ENCODE data around the gene ACP5.
"Not testable (repeated sequence)": the region's sequence is repeated elsewhere in the genome, so short reads cannot be mapped to it uniquely, and the experiment has no call there.

ACP5 gene

GRCh38 chr19:11611730-11612129, 34.3 kb upstream of the ACP5 start:
- H2AFZ ChIP-seq (ENCODE audit: low read length) = no peak overlapping the region
- peaks cover 6% of the 10 kb centered on the region for H3K36me3 ChIP-seq (replicated peaks; ENCODE audit: insufficient read depth, low read length)
- H3K27me3 ChIP-seq (replicated peaks; ENCODE audit: insufficient read depth, low read length) = no peaks in the 10 kb centered on the region
- H3K9ac ChIP-seq (ENCODE audit: low read length) = no peak overlapping the region
- H3K4me3 ChIP-seq (ENCODE audit: low read length) = no peak overlapping the region
- H3K27ac ChIP-seq (ENCODE audit: low read length) = no peak overlapping the region
- no peaks in the 10 kb centered on the region for H3K9me3 ChIP-seq (replicated peaks; ENCODE audit: insufficient read depth, low read length)
- H4K20me1 ChIP-seq (ENCODE audit: insufficient read depth, low read length) = no peaks in the 10 kb centered on the region
- no peaks in the 10 kb centered on the region for H3F3A ChIP-seq (ENCODE audit: insufficient read depth, low read length)
- H3K4me1 ChIP-seq (ENCODE audit: low read length) = no peaks in the 10 kb centered on the region
- no peaks in the 10 kb centered on the region for H3K79me2 ChIP-seq (ENCODE audit: low read length)
- no peak overlapping the region for H3K4me2 ChIP-seq (ENCODE audit: low read depth, low read length)
- DNase-seq = no peak
- no peaks in the 10 kb centered on the region for H3K9me2 ChIP-seq (replicated peaks; ENCODE audit: insufficient read depth, low read length)
- TF ChIP-seq EZH2 (optimal IDR thresholded peaks at IDR 0.05; ENCODE audit: low read depth, low read length) (no peak), EZH2phosphoT487 (IDR thresholded peaks at IDR 0.05; ENCODE audit: low read length) (no peak)
- TF ChIP-seq, protein P1, sequence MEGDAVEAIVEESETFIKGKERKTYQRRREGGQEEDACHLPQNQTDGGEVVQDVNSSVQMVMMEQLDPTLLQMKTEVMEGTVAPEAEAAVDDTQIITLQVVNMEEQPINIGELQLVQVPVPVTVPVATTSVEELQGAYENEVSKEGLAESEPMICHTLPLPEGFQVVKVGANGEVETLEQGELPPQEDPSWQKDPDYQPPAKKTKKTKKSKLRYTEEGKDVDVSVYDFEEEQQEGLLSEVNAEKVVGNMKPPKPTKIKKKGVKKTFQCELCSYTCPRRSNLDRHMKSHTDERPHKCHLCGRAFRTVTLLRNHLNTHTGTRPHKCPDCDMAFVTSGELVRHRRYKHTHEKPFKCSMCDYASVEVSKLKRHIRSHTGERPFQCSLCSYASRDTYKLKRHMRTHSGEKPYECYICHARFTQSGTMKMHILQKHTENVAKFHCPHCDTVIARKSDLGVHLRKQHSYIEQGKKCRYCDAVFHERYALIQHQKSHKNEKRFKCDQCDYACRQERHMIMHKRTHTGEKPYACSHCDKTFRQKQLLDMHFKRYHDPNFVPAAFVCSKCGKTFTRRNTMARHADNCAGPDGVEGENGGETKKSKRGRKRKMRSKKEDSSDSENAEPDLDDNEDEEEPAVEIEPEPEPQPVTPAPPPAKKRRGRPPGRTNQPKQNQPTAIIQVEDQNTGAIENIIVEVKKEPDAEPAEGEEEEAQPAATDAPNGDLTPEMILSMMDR (IDR thresholded peaks at IDR 0.05; ENCODE audit: low read length) = no peak

GRCh38 chr19:11606484-11606883, 29.0 kb upstream of the ACP5 start:
- no peak for DNase-seq
- Histone ChIP-seq H3K27ac (ENCODE audit: low read length) (no peak overlapping the region), H3K9me2 (replicated peaks; ENCODE audit: insufficient read depth, low read length) (no peaks in the 10 kb centered on the region), H4K20me1 (ENCODE audit: insufficient read depth, low read length) (no peaks in the 10 kb centered on the region), H3F3A (ENCODE audit: insufficient read depth, low read length) (no peaks in the 10 kb centered on the region), H3K4me2 (ENCODE audit: low read depth, low read length) (no peak overlapping the region), H3K36me3 (replicated peaks; ENCODE audit: insufficient read depth, low read length) (no peaks in the 10 kb centered on the region), H3K9me3 (replicated peaks; ENCODE audit: insufficient read depth, low read length) (no peaks in the 10 kb centered on the region), H2AFZ (ENCODE audit: low read length) (no peak overlapping the region), H3K9ac (ENCODE audit: low read length) (no peak overlapping the region), H3K4me1 (ENCODE audit: low read length) (no peaks in the 10 kb centered on the region), H3K4me3 (ENCODE audit: low read length) (no peak overlapping the region), H3K79me2 (ENCODE audit: low read length) (no peaks in the 10 kb centered on the region), H3K27me3 (replicated peaks; ENCODE audit: insufficient read depth, low read length) (no peaks in the 10 kb centered on the region)
- TF ChIP-seq EZH2phosphoT487 (IDR thresholded peaks at IDR 0.05; ENCODE audit: low read length) (no peak), EZH2 (optimal IDR thresholded peaks at IDR 0.05; ENCODE audit: low read depth, low read length) (no peak)
- TF ChIP-seq, protein P1 (IDR thresholded peaks at IDR 0.05; ENCODE audit: low read length) = no peak

DNA sequence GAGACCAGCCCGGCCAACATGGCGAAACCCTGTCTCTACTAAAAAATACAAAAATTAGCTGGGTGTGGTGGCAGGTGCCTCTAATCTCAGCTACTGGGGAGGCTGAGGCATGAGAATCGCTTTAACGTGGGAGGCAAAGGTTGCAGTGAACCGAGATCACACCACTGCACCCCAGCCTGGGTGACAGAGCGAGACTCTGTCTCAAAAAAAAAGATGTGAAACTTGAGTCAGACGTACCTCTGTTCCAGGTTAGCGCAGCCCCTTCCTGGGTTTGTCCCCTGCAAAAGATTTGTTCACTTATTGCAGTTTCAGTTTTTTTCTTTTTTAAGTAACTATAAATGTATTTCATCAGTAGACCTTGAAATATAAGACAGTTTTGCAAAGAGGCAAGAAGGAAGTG, 22.3 kb upstream of the ACP5 start:
- H3K4me2 ChIP-seq (ENCODE audit: low read depth, low read length); H3F3A ChIP-seq (ENCODE audit: insufficient read depth, low read length); H3K4me1 ChIP-seq (ENCODE audit: low read length); H4K20me1 ChIP-seq (ENCODE audit: insufficient read depth, low read length); H3K9ac ChIP-seq (ENCODE audit: low read length); H3K9me3 ChIP-seq (replicated peaks; ENCODE audit: insufficient read depth, low read length); H3K27ac ChIP-seq (ENCODE audit: low read length); DNase-seq; H3K4me3 ChIP-seq (ENCODE audit: low read length); H3K36me3 ChIP-seq (replicated peaks; ENCODE audit: insufficient read depth, low read length); H3K27me3 ChIP-seq (replicated peaks; ENCODE audit: insufficient read depth, low read length); H2AFZ ChIP-seq (ENCODE audit: low read length); H3K9me2 ChIP-seq (replicated peaks; ENCODE audit: insufficient read depth, low read length): not testable (repeated sequence)
- peaks cover 22% of the 10 kb centered on the region for H3K79me2 ChIP-seq (ENCODE audit: low read length)

DNA sequence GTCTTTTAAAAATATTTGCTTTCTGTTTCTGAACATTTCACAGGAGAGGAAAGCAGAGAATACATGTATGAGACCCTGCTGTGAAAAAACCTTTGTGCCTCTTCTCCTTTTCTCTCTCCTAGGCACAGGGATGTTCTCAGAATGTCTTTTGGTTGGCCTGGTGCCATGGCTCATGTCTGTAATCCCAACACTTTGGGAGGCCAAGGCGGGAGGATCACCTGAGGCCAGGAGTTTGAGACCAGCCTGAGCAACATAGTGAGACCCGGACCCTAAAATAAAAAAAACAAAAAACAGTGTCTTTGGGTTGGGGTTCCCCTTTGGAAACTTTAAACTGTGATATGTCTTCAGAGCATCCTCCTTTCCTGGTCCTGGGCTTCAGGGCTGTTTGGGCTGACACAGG, 21.3 kb upstream of the ACP5 start:
- Histone ChIP-seq H3K9me3 (replicated peaks; ENCODE audit: insufficient read depth, low read length) (no peaks in the 10 kb centered on the region), H4K20me1 (ENCODE audit: insufficient read depth, low read length) (no peaks in the 10 kb centered on the region), H3K27me3 (replicated peaks; ENCODE audit: insufficient read depth, low read length) (no peaks in the 10 kb centered on the region), H2AFZ (ENCODE audit: low read length) (no peak overlapping the region), H3K36me3 (replicated peaks; ENCODE audit: insufficient read depth, low read length) (no peaks in the 10 kb centered on the region), H3K79me2 (ENCODE audit: low read length) (peaks cover 22% of the 10 kb centered on the region), H3F3A (ENCODE audit: insufficient read depth, low read length) (no peaks in the 10 kb centered on the region), H3K9me2 (replicated peaks; ENCODE audit: insufficient read depth, low read length) (no peaks in the 10 kb centered on the region), H3K27ac (ENCODE audit: low read length) (no peak overlapping the region), H3K4me2 (ENCODE audit: low read depth, low read length) (no peak overlapping the region), H3K4me3 (ENCODE audit: low read length) (no peak overlapping the region), H3K9ac (ENCODE audit: low read length) (no peak overlapping the region), H3K4me1 (ENCODE audit: low read length) (no peaks in the 10 kb centered on the region)
- no peak for TF ChIP-seq EZH2 (optimal IDR thresholded peaks at IDR 0.05; ENCODE audit: low read depth, low read length)
- TF ChIP-seq, protein P1 (IDR thresholded peaks at IDR 0.05; ENCODE audit: low read length) = no peak
- TF ChIP-seq EZH2phosphoT487 (IDR thresholded peaks at IDR 0.05; ENCODE audit: low read length) = no peak
- no peak for DNase-seq

All from MM.1S (cell line).